ENCODE data around the gene DOCK2.

- TF ChIP-seq POLR2A (IDR thresholded peaks at IDR 0.05) (no peak), CTCF (IDR thresholded peaks at IDR 0.05) (no peak)
Measured at GRCh38 chr5:169607882-169608281, 29.2 kb upstream of the DOCK2 start.
